IMR-90 (cell line): ENCODE measurements around the gene SNX25.

Experiments used
- BHLHE40 ChIP-seq: fragments of 150-350 bp; IDR thresholded peaks from 2 replicates; pipeline ENCODE4 v1.6.1; 2016; ENCODE audit warnings: mild to moderate bottlenecking, low read depth, low read length
- MAFK ChIP-seq: IDR thresholded peaks from 2 replicates; pipeline ENCODE4 v1.6.1; 2012; ENCODE audit warnings: low read depth, low read length, improper control_type of control experiment
- POLR2A ChIP-seq: IDR thresholded peaks from 2 replicates; pipeline ENCODE4 v1.6.1; 2012; ENCODE audit warnings: mild to moderate bottlenecking, low read depth, low read length
- RAD21 ChIP-seq: IDR thresholded peaks from 2 replicates; pipeline ENCODE4 v1.6.1; 2012; ENCODE audit warnings: low read length, improper control_type of control experiment
- RFX5 ChIP-seq: IDR thresholded peaks from 2 replicates; pipeline ENCODE4 v1.8.0; 2012; ENCODE audit warnings: low read depth, mild to moderate bottlenecking, low read length, moderate library complexity
- TF ChIP-seq, protein P1 (sequence below): conservative IDR thresholded peaks from 2 replicates; pipeline ENCODE4 v1.5.1; 2012; ENCODE audit warnings: mild to moderate bottlenecking, low read depth, low read length, improper control_type of control experiment

DNA sequence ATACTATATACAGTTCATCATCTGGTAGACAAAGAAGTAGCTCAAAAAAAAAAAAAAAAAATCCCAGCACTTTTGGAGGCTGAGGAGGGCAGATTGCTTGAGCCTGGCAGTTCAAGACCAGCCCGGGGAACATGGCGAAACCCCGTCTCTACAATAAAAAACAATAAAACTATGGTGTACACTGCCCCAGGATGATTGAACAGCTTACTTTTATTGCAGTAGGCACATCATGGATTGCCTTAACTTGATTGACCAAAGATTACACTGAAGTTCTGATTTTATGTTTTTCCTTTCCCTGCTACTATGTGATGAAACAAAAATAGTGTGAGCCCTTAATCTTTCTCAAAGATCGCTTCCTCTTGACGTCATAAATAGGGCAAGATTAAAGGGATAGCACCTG lies 60.6 kb downstream of the SNX25 start:
- TF ChIP-seq, protein P1, sequence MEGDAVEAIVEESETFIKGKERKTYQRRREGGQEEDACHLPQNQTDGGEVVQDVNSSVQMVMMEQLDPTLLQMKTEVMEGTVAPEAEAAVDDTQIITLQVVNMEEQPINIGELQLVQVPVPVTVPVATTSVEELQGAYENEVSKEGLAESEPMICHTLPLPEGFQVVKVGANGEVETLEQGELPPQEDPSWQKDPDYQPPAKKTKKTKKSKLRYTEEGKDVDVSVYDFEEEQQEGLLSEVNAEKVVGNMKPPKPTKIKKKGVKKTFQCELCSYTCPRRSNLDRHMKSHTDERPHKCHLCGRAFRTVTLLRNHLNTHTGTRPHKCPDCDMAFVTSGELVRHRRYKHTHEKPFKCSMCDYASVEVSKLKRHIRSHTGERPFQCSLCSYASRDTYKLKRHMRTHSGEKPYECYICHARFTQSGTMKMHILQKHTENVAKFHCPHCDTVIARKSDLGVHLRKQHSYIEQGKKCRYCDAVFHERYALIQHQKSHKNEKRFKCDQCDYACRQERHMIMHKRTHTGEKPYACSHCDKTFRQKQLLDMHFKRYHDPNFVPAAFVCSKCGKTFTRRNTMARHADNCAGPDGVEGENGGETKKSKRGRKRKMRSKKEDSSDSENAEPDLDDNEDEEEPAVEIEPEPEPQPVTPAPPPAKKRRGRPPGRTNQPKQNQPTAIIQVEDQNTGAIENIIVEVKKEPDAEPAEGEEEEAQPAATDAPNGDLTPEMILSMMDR: no peak
- TF ChIP-seq MAFK (no peak), POLR2A (no peak), RFX5 (no peak), BHLHE40 (no peak), RAD21 (no peak)
